Spinal cord (tissue), 10 donors: ENCODE measurements around the gene TPSAB1. TPM values are rescaled to one million over a fixed set of nuclear protein-coding genes. Genes with fewer than 3 reads are reported as not detected.
"Not testable (repeated sequence)": the region's sequence is repeated elsewhere in the genome, so short reads cannot be mapped to it uniquely, and the experiment has no call there.

Experiments used
- DNase-seq, 6 donors: peaks; one replicate each; pipeline versions ENCODE4 v3.0.0 to v3.0.0-alpha.2; 2013 to 2015; ENCODE audit warnings: low spot score in 6 of 6, low read depth in 4 of 6
- H3K27ac ChIP-seq: one replicate; pipeline ENCODE4 v1.5.1; 2013; ENCODE audit warnings: low read depth, low read length, control low read depth
- H3K27me3 ChIP-seq: one replicate; pipeline ENCODE4 v1.6.1; 2013; ENCODE audit warnings: low read length; ENCODE audit not compliant: control insufficient read depth, insufficient read depth
- H3K36me3 ChIP-seq: one replicate; pipeline ENCODE4 v1.6.1; 2013; ENCODE audit warnings: low read length; ENCODE audit not compliant: control insufficient read depth, insufficient read depth
- H3K4me1 ChIP-seq: one replicate; pipeline ENCODE4 v1.6.1; 2013; ENCODE audit warnings: low read length; ENCODE audit not compliant: control insufficient read depth, insufficient read depth
- H3K4me3 ChIP-seq: one replicate; pipeline ENCODE4 v1.5.1; 2013; ENCODE audit warnings: low read depth, low read length, control low read depth
- H3K9me3 ChIP-seq: one replicate; pipeline ENCODE4 v1.6.1; 2013; ENCODE audit warnings: low read length; ENCODE audit not compliant: control insufficient read depth, insufficient read depth
- WGBS: methylation state at CpG from one replicate; pipeline ENCODE4 v1.1.5; 2013; ENCODE audit warnings: missing lambda C conversion rate; ENCODE audit not compliant: insufficient coverage; 5-methylcytosine and 5-hydroxymethylcytosine counted together
- polyA plus RNA-seq, 2 donors: library from polyadenylated mRNA; unstranded; fragments of 120-200 nt; gene quantifications; one replicate each; pipeline ENCODE4 v1.2.1, GENCODE V29; 2013; ENCODE audit not compliant: insufficient read length in 2 of 2
- total RNA-seq, 2 donors: library from RNA; depleted of rRNA in 1 of 2; stranded (reverse); fragments of 120-200 nt in 1 of 2; fragments of >200 nt in 1 of 2; gene quantifications; one replicate each; pipeline versions ENCODE4 v1.2.3 to v1.2.4, GENCODE V29; 2013 to 2014
- donor health status: healthy.

Gene TPSAB1
- total and polyA plus RNA-seq, 4 donors = 0.65 to 2.4 (median 1.2) TPM; not detected in 1

- 89% methylated on average over 13 of the region's 17 CpGs for WGBS
- DNase-seq, H3K36me3 ChIP-seq, H3K9me3 ChIP-seq, H3K4me3 ChIP-seq, H3K27ac ChIP-seq, H3K4me1 ChIP-seq, H3K27me3 ChIP-seq: not testable (repeated sequence)
Observed at GRCh38 chr16:1230471-1231212, 9.9 kb upstream of the TPSAB1 start.

- H3K36me3 ChIP-seq, H3K4me3 ChIP-seq, H3K27me3 ChIP-seq, DNase-seq, H3K4me1 ChIP-seq, H3K27ac ChIP-seq, H3K9me3 ChIP-seq: not testable (repeated sequence)
- no CpG with 5 or more reads among the region's 7 CpGs for WGBS
Observed at GRCh38 chr16:1231301-1231700, 9.2 kb upstream of the TPSAB1 start.

- not testable (repeated sequence) for H3K27me3 ChIP-seq, H3K9me3 ChIP-seq, H3K4me1 ChIP-seq, H3K4me3 ChIP-seq, H3K36me3 ChIP-seq, H3K27ac ChIP-seq, DNase-seq
- no CpG with 5 or more reads among the region's 47 CpGs for WGBS
Observed at GRCh38 chr16:1232049-1232748, 8.3 kb upstream of the TPSAB1 start.

GRCh38 chr16:1236659-1237058 lies 3.8 kb upstream of the TPSAB1 start:
- H3K27ac ChIP-seq, H3K4me1 ChIP-seq, H3K9me3 ChIP-seq, H3K36me3 ChIP-seq, H3K4me3 ChIP-seq, DNase-seq, H3K27me3 ChIP-seq: not testable (repeated sequence)
- no CpG with 5 or more reads among the region's 29 CpGs for WGBS

GRCh38 chr16:1237990-1238389 lies 2.5 kb upstream of the TPSAB1 start:
- H3K36me3 ChIP-seq = no peaks in the 10 kb centered on the region
- H3K4me3 ChIP-seq = no peak overlapping the region
- no peak overlapping the region for H3K27ac ChIP-seq
- 80% methylated on average over 8 of the region's 9 CpGs for WGBS
- no peak for DNase-seq
- H3K27me3 ChIP-seq = no peaks in the 10 kb centered on the region
- no peaks in the 10 kb centered on the region for H3K9me3 ChIP-seq
- no peaks in the 10 kb centered on the region for H3K4me1 ChIP-seq

- not testable (repeated sequence) for DNase-seq, H3K4me3 ChIP-seq, H3K9me3 ChIP-seq, H3K27ac ChIP-seq, H3K36me3 ChIP-seq, H3K4me1 ChIP-seq, H3K27me3 ChIP-seq
- WGBS = 54% methylated on average over 7 of the region's 23 CpGs
Observed at GRCh38 chr16:1238909-1239308, 1.6 kb upstream of the TPSAB1 start.

- WGBS = 89% methylated on average over 5 of the region's 9 CpGs
- not testable (repeated sequence) for H3K4me3 ChIP-seq, H3K4me1 ChIP-seq, H3K27me3 ChIP-seq, H3K9me3 ChIP-seq, H3K27ac ChIP-seq, H3K36me3 ChIP-seq, DNase-seq
Observed at GRCh38 chr16:1239575-1239974, 930 bp upstream of the TPSAB1 start.

- not testable (repeated sequence) for H3K4me3 ChIP-seq, H3K27me3 ChIP-seq, H3K4me1 ChIP-seq, H3K36me3 ChIP-seq, DNase-seq, H3K9me3 ChIP-seq, H3K27ac ChIP-seq
- WGBS = 80% methylated on average over 2 of the region's 15 CpGs
Observed at GRCh38 chr16:1241081-1241480, 576 bp downstream of the TPSAB1 start.

GRCh38 chr16:1243363-1243762 lies 2.9 kb downstream of the TPSAB1 start:
- not testable (repeated sequence) for H3K4me3 ChIP-seq, H3K27me3 ChIP-seq, H3K27ac ChIP-seq, H3K36me3 ChIP-seq, H3K9me3 ChIP-seq, DNase-seq, H3K4me1 ChIP-seq
- 65% methylated on average over 3 of the region's 11 CpGs for WGBS
